ENCODE measurements around the gene MAD1L1. TPM values are rescaled to one million over a fixed set of nuclear protein-coding genes. Genes with fewer than 3 reads are reported as not detected.

Gene MAD1L1
- total RNA-seq, 6 experiments from 2014 or later, result 15.1 to 37.4 (median 20.5) TPM

DNA sequence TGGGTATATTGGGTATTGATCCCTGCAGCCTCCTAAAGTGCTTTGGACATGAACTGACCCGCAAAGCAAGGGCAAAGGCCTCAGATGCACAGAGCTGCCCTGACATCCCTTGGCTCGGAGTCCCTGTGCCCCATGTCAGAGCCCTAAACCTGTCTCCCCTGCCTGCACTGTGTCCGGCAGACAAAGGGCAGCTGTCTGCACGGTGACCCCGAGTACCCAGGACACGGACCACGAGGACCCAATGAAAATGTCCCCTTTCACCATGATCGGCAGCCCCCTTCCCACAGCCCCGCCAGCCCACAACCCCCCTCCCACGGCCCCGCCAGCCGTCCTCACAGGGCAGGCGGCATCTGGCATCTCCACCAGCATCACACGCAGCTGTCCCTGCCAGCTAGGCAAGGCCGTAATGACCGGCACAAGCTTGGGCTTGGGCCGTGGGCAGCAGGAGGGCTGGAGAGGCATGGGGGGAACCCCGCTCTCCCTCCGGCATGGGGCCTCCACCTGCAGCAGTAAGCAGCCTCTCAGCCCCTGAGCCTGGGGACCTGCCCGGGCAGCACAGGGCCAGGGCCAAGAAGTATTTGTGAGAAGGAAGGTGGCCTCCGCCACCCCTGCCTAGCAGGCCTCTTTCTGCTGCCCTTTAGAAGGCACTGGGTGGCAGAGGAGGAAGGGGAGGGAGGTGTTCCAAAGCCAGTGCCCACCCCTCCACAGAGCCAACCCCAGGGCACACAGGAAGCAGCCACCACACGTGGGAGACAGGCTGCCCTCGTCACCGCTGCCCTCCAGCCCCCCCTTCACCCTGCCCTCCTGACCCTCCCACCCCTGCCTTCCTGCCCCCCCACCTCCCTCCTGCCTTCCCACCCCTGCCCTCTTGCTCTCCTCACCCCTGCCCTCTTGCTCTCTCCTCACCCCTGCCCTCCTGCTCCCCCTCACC, 19.4 kb upstream of the MAD1L1 start:
- Histone ChIP-seq H3K27me3 (no peaks in the 10 kb centered on the region), H3K36me3 (peaks cover 0 to 14% (median 0%) of the 10 kb centered on the region in 4 donors), H3K9me3 (no peaks in the 10 kb centered on the region), H3K27ac (no peak overlapping the region), H3K4me1 (no peaks in the 10 kb centered on the region), H3K4me3 (no peak overlapping the region)
- whole genome bisulfite sequencing (ENCODE audit: insufficient coverage, low coverage, low lambda C conversion rate, missing lambda C conversion rate), result 72% methylated on average over 8 of the region's 24 CpGs
- intact Hi-C loops (cut with DNase I), result no loop called here
- TF ChIP-seq, protein P1, sequence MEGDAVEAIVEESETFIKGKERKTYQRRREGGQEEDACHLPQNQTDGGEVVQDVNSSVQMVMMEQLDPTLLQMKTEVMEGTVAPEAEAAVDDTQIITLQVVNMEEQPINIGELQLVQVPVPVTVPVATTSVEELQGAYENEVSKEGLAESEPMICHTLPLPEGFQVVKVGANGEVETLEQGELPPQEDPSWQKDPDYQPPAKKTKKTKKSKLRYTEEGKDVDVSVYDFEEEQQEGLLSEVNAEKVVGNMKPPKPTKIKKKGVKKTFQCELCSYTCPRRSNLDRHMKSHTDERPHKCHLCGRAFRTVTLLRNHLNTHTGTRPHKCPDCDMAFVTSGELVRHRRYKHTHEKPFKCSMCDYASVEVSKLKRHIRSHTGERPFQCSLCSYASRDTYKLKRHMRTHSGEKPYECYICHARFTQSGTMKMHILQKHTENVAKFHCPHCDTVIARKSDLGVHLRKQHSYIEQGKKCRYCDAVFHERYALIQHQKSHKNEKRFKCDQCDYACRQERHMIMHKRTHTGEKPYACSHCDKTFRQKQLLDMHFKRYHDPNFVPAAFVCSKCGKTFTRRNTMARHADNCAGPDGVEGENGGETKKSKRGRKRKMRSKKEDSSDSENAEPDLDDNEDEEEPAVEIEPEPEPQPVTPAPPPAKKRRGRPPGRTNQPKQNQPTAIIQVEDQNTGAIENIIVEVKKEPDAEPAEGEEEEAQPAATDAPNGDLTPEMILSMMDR (IDR thresholded peaks at IDR 0.05), result no peak
- TF ChIP-seq POLR2A (IDR thresholded peaks at IDR 0.05), result no peak
- ATAC-seq (no peak), DNase-seq (peak in 1 of 3 donors; percentile 50)

DNA sequence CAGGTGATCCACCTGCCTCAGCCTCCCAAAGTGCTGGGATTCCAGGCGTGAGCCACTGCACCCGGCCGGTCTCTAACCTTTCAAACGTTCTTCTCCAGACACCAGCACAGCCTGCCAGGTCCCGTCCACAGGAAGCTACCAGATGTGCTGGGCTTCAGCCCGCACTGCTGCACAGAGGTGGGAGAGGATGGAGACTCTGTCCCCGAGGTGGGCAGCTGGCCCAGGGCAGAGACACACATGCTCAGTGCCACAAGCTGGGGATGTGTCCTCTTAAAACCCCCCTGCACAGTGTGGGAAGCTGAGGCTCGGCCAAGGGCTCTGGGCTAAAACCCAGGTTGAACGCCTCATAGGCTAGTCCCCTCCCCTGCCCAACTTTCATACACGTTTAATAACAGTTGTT, 18.6 kb upstream of the MAD1L1 start:
- TF ChIP-seq, protein P1 (IDR thresholded peaks at IDR 0.05), result no peak
- no peak for TF ChIP-seq POLR2A (IDR thresholded peaks at IDR 0.05)
- H3K27me3 ChIP-seq, result no peaks in the 10 kb centered on the region
- peaks cover 0 to 7% (median 0%) of the 10 kb centered on the region in 4 donors for H3K36me3 ChIP-seq
- no peak overlapping the region for H3K27ac ChIP-seq
- H3K9me3 ChIP-seq, result no peaks in the 10 kb centered on the region
- DNase-seq (peak in 1 of 3 donors; percentile 40), ATAC-seq (no peak)
- H3K4me3 ChIP-seq, result no peak overlapping the region
- 65% methylated on average over 4 of the region's 10 CpGs for WGBS (ENCODE audit: insufficient coverage, low coverage, low lambda C conversion rate, missing lambda C conversion rate)
- H3K4me1 ChIP-seq, result no peaks in the 10 kb centered on the region
- intact Hi-C loops (cut with DNase I), result no loop called here

DNA sequence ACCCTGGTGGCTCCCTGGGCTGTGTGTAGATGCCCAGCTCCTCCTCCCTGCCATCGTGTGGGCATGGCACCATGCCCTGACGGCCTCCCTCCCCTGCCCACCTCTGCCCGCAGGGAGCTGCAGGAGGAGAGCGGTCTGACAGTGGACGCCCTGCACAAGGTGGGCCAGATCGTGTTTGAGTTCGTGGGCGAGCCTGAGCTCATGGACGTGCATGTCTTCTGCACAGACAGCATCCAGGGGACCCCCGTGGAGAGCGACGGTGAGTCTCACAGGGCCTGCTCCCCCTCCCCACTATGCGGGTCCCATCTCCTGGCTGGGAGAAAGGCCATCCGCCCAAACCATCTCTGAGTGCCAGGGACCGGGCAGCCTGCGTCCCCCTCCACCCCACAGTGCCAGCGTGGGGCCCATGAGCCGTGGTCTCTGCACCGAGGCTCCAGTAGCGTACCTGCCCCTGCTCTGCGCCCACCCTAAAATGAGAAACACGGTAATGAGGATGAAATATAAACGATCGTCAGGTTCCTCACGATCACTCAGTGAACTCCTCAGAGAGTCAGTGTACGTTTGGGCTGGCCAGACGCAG, 17.1 kb upstream of the MAD1L1 start:
- no peak for TF ChIP-seq POLR2A (IDR thresholded peaks at IDR 0.05)
- TF ChIP-seq, protein P1 (IDR thresholded peaks at IDR 0.05), result no peak
- intact Hi-C loops (cut with DNase I), result loop anchor here in 1 of 2 donors (10.0 kb wide), 1 partner anchor 105 kb away; the partner anchor contains the start of gene EIF3B

DNA sequence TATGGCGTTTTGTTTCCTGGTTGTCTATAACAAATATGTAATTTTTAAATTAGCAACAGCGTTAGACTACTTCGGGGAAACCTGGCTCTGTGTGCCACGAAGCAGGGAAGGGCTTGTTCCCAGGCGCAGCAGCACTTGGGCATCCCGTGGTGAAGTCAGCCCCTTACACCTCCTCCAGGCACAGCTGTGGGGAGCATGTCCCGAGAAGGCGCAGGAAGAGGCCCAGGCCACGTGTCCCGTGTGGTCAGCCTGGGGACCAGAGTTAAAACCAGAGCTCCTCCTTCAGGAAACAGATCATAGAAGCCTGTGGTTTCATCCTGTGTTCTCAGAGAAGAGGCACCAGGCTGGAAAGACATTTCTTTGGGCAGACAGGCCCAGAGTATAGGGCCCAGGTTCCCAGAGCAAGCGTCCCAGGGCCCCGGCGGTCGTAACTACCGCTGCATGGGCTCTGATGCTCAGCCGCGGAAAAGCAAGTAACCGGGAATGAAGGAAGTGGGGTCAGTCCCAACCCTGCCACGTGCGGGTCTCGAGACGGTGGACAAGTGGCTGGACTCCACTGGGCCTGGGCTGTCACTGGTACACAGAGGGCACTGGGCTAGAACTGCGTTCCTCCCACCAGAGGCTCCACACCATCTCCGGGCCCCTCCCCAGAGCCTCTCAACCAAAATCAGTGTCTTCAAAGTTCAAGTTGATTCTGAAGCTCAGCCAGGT, 16.4 kb upstream of the MAD1L1 start:
- Histone ChIP-seq H3K27me3 (no peaks in the 10 kb centered on the region), H3K27ac (peak overlapping the region in 1 of 3 donors; percentile 43), H3K9me3 (no peaks in the 10 kb centered on the region), H3K4me3 (no peak overlapping the region), H3K36me3 (no peaks in the 10 kb centered on the region), H3K4me1 (no peaks in the 10 kb centered on the region)
- ATAC-seq, result peak; percentile 57 to 76 (median 72)
- TF ChIP-seq, protein P1 (IDR thresholded peaks at IDR 0.05), result peak in 1 of 4 donors; percentile 4
- TF ChIP-seq POLR2A (IDR thresholded peaks at IDR 0.05), result no peak
- peak in 1 of 3 donors; percentile 66 for DNase-seq
- 56% methylated on average over 10 of the region's 24 CpGs for WGBS (ENCODE audit: insufficient coverage, low coverage, low lambda C conversion rate, missing lambda C conversion rate)
- intact Hi-C loops (cut with DNase I), result loop anchor here in 1 of 2 donors (10.0 kb wide), 1 partner anchor 106 kb away; the partner anchor contains the start of gene EIF3B

More for the DNA sequence above, 17.1 kb upstream of the MAD1L1 start:
- H3K27ac ChIP-seq, result peak overlapping the region in 1 of 3 donors; percentile 43
- no peak for ATAC-seq
- H3K36me3 ChIP-seq, result peaks cover 0 to 4% (median 0%) of the 10 kb centered on the region in 4 donors
- no peaks in the 10 kb centered on the region for H3K27me3 ChIP-seq
- H3K9me3 ChIP-seq, result no peaks in the 10 kb centered on the region
- DNase-seq, result no peak
- no peak overlapping the region for H3K4me3 ChIP-seq
- H3K4me1 ChIP-seq, result no peaks in the 10 kb centered on the region
- WGBS (ENCODE audit: insufficient coverage, low coverage, low lambda C conversion rate, missing lambda C conversion rate), result 100% methylated on average over 1 of the region's 27 CpGs
